Stimulated activated CD8-positive, alpha-beta memory T cell treated with anti-CD3 and anti-CD28 coated beads, Interleukin-7, amount 100 ng/mL, for 4 hours (primary cell): ENCODE results near the gene ZNF532.
"Not testable (repeated sequence)": the region's sequence is repeated elsewhere in the genome, so short reads cannot be mapped to it uniquely, and the experiment has no call there.

Experiments
- DNase-seq, 2 donors: peaks; one replicate each; pipeline ENCODE4 v3.0.0-alpha.2; 2020; ENCODE audit warnings: low read depth in 2 of 2

The ZNF532 gene

DNA sequence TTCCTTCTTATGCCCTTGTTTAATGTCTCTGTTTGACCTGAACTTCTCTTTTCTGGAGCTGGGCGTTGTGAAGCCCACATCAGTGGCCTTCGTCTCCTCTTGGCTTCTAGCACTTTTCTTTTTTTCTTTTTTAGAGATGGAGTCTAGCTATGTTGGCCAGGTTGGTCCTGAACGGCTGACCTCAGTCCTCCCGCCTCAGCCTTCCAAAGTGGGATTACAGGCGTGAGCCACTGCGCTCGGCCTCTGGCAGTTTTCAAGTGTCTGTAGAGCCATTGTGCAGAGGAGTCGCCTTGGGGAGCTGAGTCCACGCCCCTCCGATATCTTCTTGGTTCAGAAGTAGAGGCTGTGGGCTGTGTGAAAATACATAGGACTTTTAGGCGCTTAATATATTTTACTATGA, 36.5 kb downstream of the ZNF532 start:
- DNase-seq, result no peak

DNA sequence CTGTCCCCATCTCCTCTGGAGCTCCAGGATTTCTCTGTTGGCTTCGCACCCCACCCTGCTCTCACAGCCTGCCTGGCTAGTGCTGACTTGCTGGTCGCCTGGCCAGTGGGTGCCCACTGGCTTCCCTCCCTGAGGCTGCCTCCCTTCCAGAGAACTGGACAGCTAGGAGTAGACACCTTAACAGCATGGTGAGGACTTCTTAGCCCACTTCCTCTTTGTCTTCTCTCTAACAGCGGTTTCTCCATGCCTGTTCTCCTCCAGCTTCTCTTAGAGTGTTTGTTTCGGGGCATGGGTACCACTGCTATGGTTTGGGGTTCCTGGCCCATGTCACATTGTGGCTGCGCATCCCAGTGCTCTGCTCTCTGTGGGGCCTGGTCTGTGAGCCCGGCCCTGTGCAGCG, 37.1 kb downstream of the ZNF532 start:
- DNase-seq, result no peak

DNA sequence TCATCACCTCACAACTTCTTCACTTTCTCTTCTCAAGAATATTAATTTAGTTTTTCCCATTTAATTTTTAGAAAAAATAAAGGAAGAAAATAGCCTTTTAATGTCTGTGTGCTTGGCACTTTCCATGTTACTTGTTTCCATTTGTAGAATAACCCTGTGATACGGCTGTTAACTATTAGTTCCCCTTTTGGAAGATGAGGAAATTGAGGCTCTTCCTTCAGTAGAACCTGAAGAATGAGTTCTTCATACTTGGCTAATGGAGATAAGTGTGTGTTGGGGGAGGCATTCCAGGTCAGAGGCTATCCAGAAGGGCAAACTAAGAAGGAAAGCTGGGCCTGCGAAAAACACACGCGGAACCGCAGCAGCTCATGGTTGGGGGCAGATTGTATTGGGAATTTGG, 38.3 kb downstream of the ZNF532 start:
- no peak for DNase-seq

DNA sequence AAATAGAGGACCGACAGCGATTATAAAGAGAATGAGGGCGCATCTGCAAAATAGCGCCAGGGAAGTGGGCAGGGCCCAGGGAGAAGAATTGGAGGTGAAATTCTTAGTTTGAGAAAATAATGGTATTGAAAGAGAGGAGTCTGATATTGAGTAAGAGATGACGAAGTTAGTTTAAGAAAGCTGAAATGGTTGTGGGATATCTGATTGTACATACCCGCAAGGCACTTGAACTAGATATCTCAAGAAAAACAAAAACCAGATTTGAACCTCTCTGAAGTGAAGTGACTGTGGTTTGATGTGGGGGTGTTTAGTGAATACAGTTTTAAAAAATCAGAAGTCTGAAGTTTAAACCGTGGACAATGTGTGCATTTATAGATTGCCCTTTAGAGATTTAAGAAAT, 38.9 kb downstream of the ZNF532 start:
- no peak for DNase-seq

DNA sequence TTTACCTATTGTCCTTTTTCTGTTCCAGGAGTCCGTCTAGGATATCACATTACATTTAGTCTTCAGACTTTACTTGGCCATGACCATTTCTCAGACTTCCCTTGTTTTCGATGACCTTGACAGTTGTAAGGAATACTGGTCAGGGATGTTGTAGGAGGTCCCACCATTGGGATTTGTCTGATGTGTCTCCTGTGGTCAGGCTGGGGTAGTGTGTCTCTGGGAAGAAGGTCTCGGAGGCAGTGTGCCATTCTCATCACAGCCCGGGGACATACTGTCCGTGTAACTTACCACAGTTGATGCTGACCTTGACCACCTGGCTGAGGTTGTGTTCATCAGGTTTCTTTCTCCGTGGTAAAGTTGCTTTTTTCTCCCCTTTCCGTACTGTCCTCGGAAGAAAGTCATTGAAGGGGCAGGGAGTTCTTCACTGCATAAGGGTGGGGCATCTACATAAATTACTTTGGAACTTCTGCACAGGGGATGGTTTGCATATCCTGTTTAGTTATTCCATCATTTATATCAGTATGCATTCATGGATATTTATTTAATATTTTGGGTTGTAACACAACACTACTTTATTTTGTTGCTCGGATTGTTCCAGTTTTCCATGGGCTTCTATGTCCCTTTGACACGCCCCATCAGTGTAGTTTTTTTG, 41.2 kb downstream of the ZNF532 start:
- no peak for DNase-seq

DNA sequence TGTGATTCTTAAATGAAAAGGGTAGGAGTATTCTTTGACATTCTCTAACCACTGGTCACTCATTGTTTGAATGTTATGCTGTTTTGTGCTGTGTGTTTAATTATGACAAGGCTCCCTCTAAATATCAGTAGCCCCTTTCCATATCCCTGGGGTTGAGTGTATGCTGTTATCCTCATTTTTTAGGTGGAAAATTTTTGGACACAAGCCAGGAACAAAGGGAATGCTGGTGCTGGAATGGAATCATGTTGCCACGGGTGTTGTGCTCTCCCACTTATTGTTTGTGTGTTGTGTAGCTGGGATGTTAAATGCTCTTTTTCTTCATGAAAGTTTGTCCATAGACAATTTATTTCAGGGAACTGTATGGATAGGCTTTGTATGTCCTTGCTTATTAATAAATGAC, 43.3 kb downstream of the ZNF532 start:
- no peak for DNase-seq

DNA sequence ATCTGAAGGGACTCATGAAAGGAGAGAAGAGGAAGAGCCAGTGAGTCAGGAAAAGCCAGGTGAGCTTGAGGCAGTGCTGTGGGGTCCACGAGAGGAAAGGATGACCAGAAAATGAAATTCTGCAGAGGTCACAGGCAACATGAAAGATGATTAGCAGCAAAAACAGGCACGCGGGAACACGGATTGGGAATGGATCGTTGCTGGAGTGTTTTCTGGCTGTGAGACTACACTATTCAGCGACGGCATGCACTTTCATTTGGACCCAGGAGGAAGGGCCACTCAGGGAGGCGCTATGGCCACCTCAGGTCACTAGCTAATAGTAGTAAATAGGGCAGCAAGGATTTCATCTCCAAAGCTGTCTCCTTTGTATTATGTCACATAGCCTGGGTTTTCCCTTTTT, 44.8 kb downstream of the ZNF532 start:
- DNase-seq, result no peak

DNA sequence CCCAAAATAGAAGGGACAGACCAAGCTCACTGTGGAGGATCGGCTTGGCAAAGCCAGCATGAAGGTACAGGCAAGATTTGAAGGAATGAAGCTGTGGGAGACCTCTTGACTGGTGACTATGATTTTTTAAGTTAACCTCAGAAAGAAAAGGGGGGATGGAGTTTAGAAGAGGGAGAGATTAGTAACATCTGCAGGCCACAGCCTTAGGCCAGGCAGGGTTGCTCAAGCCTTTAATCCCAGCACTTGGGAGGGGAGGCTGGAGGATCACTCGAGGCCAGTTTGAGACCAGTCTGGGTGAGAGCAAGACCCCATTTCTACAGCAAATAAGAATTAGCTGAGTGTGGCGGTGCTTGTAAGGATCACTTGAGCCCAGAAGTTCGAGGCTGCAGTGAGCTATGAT, 46.6 kb downstream of the ZNF532 start:
- DNase-seq, result no peak

DNA sequence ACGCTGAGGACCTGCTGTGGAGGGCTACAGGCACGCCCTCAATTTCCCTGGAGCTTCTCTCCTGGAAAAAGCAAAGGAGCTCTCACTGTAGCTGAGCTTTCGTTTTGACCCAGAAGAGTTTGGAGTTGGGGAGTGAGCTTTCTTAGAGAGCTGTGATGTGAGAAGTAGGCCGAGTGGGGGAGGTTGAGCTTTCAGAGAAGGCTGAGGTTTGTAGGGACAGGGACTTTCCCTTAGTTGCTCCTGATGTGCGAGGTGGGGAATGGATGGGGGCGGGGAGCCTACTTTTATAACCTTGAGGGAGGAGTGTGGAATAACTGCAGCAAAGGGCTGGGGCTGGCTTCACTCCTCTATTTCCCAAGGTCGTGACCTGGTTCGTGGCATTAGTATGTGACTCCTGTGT, 47.1 kb downstream of the ZNF532 start:
- DNase-seq, result no peak

DNA sequence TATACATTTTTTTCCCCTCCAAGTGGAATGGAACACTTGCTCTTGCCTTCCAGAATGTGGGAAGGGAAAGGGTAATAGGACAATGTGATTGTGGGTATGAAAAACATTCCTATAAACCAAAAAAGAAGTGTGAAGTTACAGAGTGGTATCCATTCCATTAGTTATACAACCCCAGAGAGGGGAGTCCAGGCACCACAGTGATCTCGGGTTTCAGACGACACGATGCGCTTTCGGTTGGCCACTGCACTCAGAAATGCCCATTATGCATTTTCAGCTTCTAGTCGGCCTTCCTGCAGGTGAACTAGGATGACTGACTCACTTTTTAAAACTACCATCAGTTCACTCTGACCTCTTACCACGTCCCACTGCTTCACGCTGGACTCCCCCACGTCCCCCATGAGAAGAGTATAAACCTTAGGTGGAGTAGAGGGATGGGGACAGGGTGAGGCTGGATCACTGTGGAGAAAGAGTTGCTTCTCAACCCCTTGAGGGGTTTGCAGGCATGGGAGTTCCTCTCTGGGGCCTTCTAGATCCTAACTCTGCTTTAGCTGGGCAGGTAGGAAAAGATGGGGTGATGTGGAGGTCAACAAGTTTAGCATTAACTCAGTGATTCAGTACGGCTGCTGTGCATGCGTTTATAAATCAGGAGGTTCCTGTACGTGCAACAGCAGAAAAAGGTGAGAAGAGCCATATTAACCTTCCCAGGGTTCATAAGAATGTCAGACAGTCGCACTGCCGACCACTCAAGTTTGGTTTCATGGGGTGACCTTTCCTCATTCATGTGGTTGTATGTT, 50.5 kb downstream of the ZNF532 start:
- no peak for DNase-seq

DNA sequence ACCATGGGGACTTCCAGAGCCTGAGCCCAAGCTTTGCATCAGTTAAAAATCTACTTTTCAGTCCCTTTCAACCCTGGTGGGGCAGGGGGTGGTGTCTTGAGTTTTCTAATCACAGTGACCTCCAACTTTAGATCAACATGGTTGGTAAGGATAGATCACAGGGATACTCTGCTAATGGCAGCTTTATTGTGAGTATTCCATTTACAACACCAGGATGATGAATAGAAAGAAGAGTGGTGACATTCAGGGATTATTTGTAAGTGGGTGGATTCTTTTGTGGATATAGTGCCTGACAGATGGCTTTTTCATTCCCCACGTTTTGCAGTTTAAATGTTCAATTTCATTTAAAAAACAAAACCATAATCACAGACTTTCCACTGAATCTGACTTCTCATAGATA, 51.3 kb downstream of the ZNF532 start:
- no peak for DNase-seq

DNA sequence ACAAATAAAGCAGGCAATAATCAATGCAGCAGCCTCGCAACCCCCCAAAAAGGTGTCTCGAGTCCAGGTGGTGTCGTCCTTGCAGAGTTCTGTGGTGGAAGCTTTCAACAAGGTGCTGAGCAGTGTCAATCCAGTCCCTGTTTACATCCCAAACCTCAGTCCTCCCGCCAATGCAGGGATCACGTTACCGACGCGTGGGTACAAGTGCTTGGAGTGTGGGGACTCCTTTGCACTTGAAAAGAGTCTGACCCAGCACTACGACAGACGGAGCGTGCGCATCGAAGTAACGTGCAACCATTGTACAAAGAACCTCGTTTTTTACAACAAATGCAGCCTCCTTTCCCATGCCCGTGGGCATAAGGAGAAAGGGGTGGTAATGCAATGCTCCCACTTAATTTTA, 55.3 kb downstream of the ZNF532 start:
- DNase-seq, result not testable (repeated sequence)

DNA sequence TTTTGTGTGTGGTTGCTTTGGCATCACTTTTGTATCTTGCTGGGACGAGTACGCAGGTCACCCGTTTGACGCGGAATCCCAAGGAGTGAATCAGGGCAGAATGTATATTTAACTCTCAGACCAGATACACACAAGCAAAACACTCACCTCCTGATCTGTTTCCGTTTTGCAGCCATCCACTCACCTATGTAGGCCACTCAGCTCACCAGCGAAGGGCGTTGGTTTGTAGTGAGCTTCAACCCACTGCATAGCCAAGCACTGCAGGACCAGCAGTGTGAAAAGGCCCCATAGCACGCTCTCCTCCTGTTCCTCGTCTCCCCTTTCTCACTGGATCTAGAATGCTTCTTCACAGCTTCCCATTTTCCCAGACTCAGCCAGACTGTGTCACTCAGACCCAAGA, 58.3 kb downstream of the ZNF532 start:
- DNase-seq, result no peak

DNA sequence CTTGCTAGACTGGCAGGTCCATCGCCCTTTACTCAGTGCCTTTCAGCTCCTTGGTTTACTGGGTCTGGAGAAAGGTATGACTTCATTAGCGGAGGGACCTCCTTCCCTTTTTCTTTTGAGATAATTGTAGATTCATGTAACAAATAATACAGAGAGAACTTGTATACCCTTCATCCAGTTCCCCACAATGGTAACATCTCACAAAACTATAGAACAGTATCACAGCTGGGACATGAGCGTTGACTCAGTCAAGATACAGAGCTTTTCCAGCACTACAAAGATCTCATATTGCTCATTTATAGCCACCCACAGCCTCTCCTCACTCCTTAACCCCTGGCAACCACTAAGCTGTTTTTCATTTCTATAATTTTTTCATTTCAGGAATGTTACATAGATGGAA, 59.8 kb downstream of the ZNF532 start:
- DNase-seq, result no peak

DNA sequence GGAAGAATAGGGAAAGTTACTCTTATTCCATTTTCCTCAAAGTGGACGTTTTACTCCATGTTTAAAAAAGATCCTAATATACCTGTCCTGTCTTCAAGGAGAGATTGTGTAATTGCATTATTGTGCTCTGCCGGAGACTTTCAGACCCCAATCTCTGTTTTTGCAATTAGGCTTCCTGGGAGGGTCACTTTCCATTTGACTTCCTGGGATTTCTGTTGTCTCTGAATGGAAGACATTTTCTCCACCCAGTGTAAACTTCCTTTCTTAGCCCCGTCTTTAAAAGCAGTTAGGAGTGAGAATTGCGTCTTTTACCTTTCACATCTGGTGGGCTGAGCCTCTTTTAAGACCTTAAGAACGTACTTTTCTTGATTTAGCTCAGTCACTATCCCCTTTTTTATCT, 63.0 kb downstream of the ZNF532 start:
- no peak for DNase-seq

DNA sequence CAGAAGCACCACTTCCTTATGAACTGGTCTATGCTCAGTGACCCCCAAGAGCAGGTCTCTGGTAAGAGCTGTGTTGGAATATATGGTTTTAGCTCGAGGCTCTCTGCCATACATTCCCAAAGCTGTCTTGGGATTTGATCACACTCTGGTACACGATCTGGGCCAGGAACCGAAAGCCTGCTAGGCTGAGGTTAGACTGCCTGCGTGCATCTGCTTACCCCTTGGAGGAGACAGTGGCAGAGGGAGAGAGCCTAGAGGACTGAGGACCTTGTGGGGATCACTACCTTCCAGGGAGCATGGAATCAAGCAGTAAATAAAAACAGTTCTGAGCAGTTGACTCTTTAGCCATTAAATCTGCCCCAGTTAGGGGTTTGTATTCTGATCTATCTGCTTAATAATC, 63.7 kb downstream of the ZNF532 start:
- no peak for DNase-seq

DNA sequence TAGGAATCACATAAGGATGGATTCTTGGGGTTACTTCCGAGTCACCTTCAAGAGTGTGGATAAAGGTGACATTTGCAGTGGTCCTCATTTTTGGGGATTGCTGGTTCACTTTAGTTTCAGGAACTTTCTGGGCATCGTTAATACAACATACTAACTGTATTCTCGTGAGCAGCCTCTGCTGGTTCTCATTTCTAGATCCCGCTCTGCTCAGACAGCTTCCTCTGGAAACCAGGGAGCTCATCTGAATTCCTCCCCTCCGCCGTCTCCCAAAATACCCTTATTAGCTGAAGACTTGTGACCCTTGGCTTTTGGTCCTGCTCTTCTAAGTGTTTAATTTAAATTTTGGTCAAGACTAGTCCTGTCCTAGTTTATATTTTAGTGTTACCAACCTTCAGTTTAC, 64.5 kb downstream of the ZNF532 start:
- no peak for DNase-seq

DNA sequence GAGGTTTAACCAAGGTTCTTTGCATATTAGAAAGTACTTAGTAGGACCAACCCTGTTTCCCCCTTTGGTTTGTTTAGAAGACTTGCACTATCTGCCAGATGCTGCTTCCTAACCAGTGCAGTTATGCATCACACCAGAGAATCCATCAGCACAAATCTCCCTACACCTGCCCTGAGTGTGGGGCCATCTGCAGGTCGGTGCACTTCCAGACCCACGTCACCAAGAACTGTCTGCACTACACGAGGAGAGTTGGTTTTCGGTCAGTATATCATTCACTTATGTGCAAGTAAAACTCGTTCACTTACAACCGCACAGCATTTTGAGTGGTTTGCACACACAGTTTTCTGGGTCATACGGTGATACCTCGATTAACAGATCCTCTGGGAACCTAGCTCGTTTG, 69.7 kb downstream of the ZNF532 start:
- DNase-seq, result no peak

DNA sequence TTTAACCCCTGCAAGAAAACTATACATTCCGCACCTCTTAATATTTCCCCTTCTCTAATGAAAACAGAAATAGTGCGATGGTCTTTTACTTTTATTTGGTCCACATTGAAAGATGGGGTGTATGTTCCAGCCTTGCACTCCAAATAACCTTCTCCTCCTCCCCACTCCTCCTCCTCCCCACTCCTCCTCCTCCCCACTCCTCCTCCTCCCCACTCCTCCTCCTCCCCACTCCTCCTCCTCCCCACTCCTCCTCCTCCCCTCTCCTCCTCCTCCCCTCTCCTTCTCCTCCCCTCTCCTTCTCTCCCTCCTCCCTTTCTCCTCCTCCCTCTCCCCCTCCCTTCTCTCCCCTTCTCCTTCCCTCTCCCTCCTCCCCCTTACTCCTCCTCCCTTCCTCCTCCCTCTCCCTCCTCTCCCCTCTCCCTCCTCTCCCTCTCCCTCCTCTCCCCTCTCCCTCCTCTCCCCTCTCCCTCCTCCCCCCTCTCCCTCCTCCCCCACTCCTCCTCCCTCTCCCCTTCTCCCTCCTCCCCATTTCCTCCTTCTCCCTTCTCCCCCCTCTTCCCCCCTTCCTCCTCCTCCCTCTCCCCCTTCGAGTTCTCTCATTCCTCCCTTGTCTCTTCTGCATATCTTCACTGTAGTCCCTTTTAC, 70.4 kb downstream of the ZNF532 start:
- DNase-seq, result no peak

DNA sequence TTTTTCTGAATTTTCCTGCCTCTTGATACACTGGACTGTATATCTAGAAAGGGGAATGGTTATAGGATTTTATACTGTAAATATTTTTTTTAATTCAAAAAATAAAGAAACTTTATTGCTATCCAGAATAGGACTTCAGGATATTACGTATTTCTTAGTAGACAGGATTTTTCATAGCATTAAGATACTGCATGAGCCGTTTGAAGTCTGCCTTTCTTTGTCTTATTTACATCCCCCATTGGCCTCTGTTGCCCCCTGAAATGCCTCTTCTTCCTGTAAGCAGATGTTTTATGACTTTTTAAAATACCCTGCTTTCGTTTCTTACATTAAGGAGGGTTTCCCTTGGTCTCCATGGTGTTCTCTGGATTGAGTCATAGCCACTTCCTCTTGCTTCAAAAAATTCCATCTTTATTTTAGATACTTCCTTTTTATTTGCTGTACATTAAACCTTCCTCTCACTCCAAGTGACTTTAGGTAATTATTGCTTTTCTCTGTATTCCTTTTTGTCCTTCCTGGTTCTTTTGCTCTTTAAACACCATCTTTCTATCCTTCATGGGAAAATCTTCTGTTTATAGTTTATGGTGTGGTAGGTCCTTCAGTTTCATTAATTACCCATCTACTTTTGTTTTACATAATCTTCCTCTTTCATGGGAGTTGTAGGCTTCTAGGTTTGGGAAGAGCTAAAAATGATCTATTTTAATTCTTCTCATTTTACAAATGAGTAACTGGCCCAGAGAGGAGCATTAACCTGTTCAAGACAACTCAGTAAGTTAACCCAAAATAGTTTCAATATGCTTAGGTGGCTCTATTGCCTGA, 72.6 kb downstream of the ZNF532 start:
- DNase-seq, result no peak

DNA sequence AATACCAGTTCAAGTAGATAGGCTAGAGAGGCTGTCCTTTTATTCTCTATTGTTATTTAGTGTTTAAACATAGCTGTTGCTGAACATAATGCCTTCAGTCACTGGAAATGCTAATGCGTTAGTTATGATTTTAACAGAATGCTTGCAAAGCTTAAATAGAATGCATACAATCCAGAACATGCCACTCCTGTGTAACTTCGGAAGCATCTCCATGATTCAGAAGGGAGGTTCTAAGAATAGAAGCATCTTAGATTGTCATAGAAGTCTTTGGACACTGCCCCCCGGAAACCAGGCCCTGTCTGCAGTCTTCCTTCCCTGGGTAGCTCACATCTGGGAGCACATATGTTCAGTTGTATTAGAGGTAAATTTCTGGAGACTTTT, 73.2 kb downstream of the ZNF532 start:
- no peak for DNase-seq

DNA sequence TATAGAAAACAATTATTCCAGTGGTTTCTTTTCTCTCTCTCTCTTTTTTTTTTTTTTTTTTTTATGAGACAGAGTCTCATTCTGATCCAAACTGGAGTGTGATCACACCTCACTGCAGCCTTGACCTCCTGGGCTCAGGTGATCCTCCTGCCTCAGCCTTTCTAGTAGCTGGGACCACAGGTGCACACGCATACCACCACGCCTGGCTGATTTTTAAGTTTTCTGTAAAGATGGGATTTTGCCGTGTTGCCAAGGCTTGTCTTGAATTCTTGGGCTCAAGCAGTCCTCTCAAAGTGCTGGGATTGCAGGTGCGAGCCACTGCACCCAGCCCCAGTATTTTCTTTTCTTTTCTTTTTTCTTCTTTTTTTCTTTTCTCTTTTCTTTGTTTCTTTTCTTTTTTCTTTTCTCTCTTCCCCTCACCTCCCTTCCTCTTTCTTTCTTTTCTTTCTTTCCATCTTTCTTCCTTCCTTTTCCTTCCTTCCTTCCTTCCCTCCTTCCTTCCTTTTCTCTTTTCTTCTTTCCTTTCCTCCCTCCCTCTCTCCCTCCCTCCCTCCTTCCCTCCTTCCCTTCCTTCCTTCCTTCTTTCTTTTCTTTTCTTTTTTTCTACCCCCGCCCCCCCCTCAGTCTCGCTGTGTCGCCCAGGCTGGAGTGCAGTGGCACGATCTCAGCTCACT, 76.9 kb downstream of the ZNF532 start:
- DNase-seq, result no peak
